BLaER1 treated with 17β-estradiol and CSF1 and Interleukin-3, amounts not matched to agents 10 nM and 100 nM (cell line): ENCODE results near the gene PGM5.

Experiments used
- H3K27ac ChIP-seq, 11 experiments: shearing (Covaris generic); formaldehyde crosslinking; 2 replicates each; pipeline ENCODE4 v1.8.1; 2022
- H3K27me3 ChIP-seq, 11 experiments: shearing (Covaris generic); formaldehyde crosslinking; 2 replicates each; pipeline ENCODE4 v1.8.1; 2022
- H3K36me3 ChIP-seq, 11 experiments: shearing (Covaris generic); formaldehyde crosslinking; 2 replicates each; pipeline ENCODE4 v1.8.1; 2022
- H3K4me1 ChIP-seq, 10 experiments: shearing (Covaris generic); formaldehyde crosslinking; 2 replicates each; pipeline ENCODE4 v1.8.1; 2022
- H3K4me2 ChIP-seq, 11 experiments: shearing (Covaris generic); formaldehyde crosslinking; 2 replicates each; pipeline ENCODE4 v1.8.1; 2022
- H3K4me3 ChIP-seq, 10 experiments: shearing (Covaris generic); formaldehyde crosslinking; 2 replicates each; pipeline ENCODE4 v1.8.1; 2022
- H3K9ac ChIP-seq, 11 experiments: shearing (Covaris generic); formaldehyde crosslinking; 2 replicates each; pipeline ENCODE4 v1.8.1; 2022
- H3K9me3 ChIP-seq, 11 experiments: shearing (Covaris generic); formaldehyde crosslinking; replicated peaks in 1 of 11; 2 replicates each; pipeline ENCODE4 v1.8.1; 2022
- H4K20me1 ChIP-seq, 11 experiments: shearing (Covaris generic); formaldehyde crosslinking; 2 replicates each; pipeline ENCODE4 v1.8.1; 2022
- Cebpa-rat ChIP-seq, 11 experiments: shearing (Covaris generic); IDR thresholded peaks; 2 replicates each; pipeline ENCODE4 v1.8.1; 2022

The PGM5 gene

GRCh38 chr9:68546596-68547390 lies 190.4 kb downstream of the PGM5 start:
- Histone ChIP-seq H3K4me3 (peak overlapping the region in 6 of 10 experiments; percentile 12 to 52 (median 35); a peak in 10 of 20 replicates), H3K4me2 (peak overlapping the region; percentile 73 to 87 (median 83)), H3K27me3 (no peaks in the 10 kb centered on the region), H3K36me3 (no peaks in the 10 kb centered on the region), H3K9me3 (no peaks in the 10 kb centered on the region), H3K4me1 (peaks cover 29 to 60% (median 41%) of the 10 kb centered on the region in 10 experiments), H4K20me1 (no peaks in the 10 kb centered on the region), H3K27ac (peak overlapping the region; percentile 74 to 95 (median 84)), H3K9ac (peak overlapping the region; percentile 42 to 80 (median 67); a peak in 19 of 22 replicates)
- peak in 8 of 11 experiments; percentile 27 to 89 (median 58); a peak in 13 of 22 replicates for TF ChIP-seq Cebpa-rat (IDR thresholded peaks at IDR 0.05)

GRCh38 chr9:68547417-68547816 lies 191.0 kb downstream of the PGM5 start:
- TF ChIP-seq Cebpa-rat (IDR thresholded peaks at IDR 0.05) = no peak
- peak overlapping the region; percentile 42 to 80 (median 67); a peak in 15 of 22 replicates for H3K9ac ChIP-seq

GRCh38 chr9:68548241-68548640 lies 191.8 kb downstream of the PGM5 start:
- Histone ChIP-seq H4K20me1 (no peaks in the 10 kb centered on the region), H3K27ac (peak overlapping the region; percentile 27 to 95 (median 84); a peak in 20 of 22 replicates), H3K9me3 (no peaks in the 10 kb centered on the region), H3K9ac (peak overlapping the region in 6 of 11 experiments; percentile 7 to 80 (median 60); a peak in 7 of 22 replicates), H3K36me3 (no peaks in the 10 kb centered on the region), H3K4me3 (peak overlapping the region in 4 of 10 experiments; percentile 2 to 41 (median 18); a peak in 2 of 20 replicates), H3K27me3 (no peaks in the 10 kb centered on the region), H3K4me1 (peaks cover 29 to 63% (median 38%) of the 10 kb centered on the region in 10 experiments), H3K4me2 (peak overlapping the region; percentile 73 to 87 (median 83))
- TF ChIP-seq Cebpa-rat (IDR thresholded peaks at IDR 0.05) = no peak

More at GRCh38 chr9:68547417-68547816, 191.0 kb downstream of the PGM5 start:
- Histone ChIP-seq H3K27ac (peak overlapping the region; percentile 74 to 95 (median 84); a peak in 21 of 22 replicates), H3K4me2 (peak overlapping the region; percentile 73 to 87 (median 83)), H4K20me1 (no peaks in the 10 kb centered on the region), H3K4me3 (peak overlapping the region in 4 of 10 experiments; percentile 2 to 52 (median 28); a peak in 3 of 20 replicates), H3K27me3 (no peaks in the 10 kb centered on the region), H3K4me1 (peaks cover 29 to 58% (median 38%) of the 10 kb centered on the region in 10 experiments), H3K36me3 (no peaks in the 10 kb centered on the region), H3K9me3 (no peaks in the 10 kb centered on the region)

GRCh38 chr9:68551191-68551590 lies 194.8 kb downstream of the PGM5 start:
- Histone ChIP-seq H4K20me1 (no peaks in the 10 kb centered on the region), H3K4me2 (peak overlapping the region in 5 of 11 experiments; percentile 33 to 65 (median 41); a peak in 10 of 22 replicates), H3K27me3 (no peaks in the 10 kb centered on the region), H3K4me1 (peaks cover 23 to 54% (median 26%) of the 10 kb centered on the region in 10 experiments), H3K36me3 (no peaks in the 10 kb centered on the region), H3K4me3 (no peak overlapping the region), H3K27ac (peak overlapping the region in 3 of 11 experiments; percentile 10 to 46 (median 34); a peak in 3 of 22 replicates), H3K9me3 (no peaks in the 10 kb centered on the region), H3K9ac (peak overlapping the region in 1 of 11 experiments; percentile 23; a peak in 1 of 22 replicates)
- TF ChIP-seq Cebpa-rat (IDR thresholded peaks at IDR 0.05) = no peak

- H3K4me1 ChIP-seq = peaks cover 6 to 37% (median 9%) of the 10 kb centered on the region in 10 experiments
Measured at GRCh38 chr9:68552700-68553476, 196.5 kb downstream of the PGM5 start.

GRCh38 chr9:68555437-68556150 lies 199.2 kb downstream of the PGM5 start:
- Histone ChIP-seq H3K4me1 (peaks cover 0 to 50% (median 11%) of the 10 kb centered on the region in 10 experiments; a peak in 12 of 20 replicates), H3K27ac (no peak overlapping the region), H3K27me3 (no peaks in the 10 kb centered on the region), H3K4me3 (no peak overlapping the region), H4K20me1 (no peaks in the 10 kb centered on the region), H3K4me2 (peak overlapping the region in 3 of 11 experiments; percentile 17 to 42 (median 19); a peak in 3 of 22 replicates), H3K9me3 (no peaks in the 10 kb centered on the region), H3K9ac (no peak overlapping the region), H3K36me3 (no peaks in the 10 kb centered on the region)
- TF ChIP-seq Cebpa-rat (IDR thresholded peaks at IDR 0.05) = no peak

More at GRCh38 chr9:68552700-68553476, 196.5 kb downstream of the PGM5 start:
- no peak overlapping the region for H3K9ac ChIP-seq
- H3K9me3 ChIP-seq = no peaks in the 10 kb centered on the region
- peak overlapping the region in 2 of 11 experiments; percentile 4 to 11; a peak in 1 of 22 replicates for H3K4me2 ChIP-seq
- H3K27me3 ChIP-seq = no peaks in the 10 kb centered on the region
- no peaks in the 10 kb centered on the region for H4K20me1 ChIP-seq
- no peak overlapping the region for H3K4me3 ChIP-seq
- TF ChIP-seq Cebpa-rat (IDR thresholded peaks at IDR 0.05) = no peak
- no peaks in the 10 kb centered on the region for H3K36me3 ChIP-seq
- no peak overlapping the region for H3K27ac ChIP-seq

GRCh38 chr9:68558545-68558944 lies 202.1 kb downstream of the PGM5 start:
- H3K4me3 ChIP-seq = no peak overlapping the region
- H4K20me1 ChIP-seq = no peaks in the 10 kb centered on the region
- peak overlapping the region in 3 of 11 experiments; percentile 47 to 73 (median 65); a peak in 3 of 22 replicates for H3K27ac ChIP-seq
- H3K4me1 ChIP-seq = peaks cover 0 to 56% (median 14%) of the 10 kb centered on the region in 10 experiments; a peak in 11 of 20 replicates
- peak overlapping the region in 3 of 11 experiments; percentile 50 to 61 (median 56); a peak in 3 of 22 replicates for H3K4me2 ChIP-seq
- H3K9ac ChIP-seq = no peak overlapping the region
- no peaks in the 10 kb centered on the region for H3K36me3 ChIP-seq
- H3K9me3 ChIP-seq = no peaks in the 10 kb centered on the region
- H3K27me3 ChIP-seq = no peaks in the 10 kb centered on the region
- no peak for TF ChIP-seq Cebpa-rat (IDR thresholded peaks at IDR 0.05)
